ENCODE measurements around the gene KHDRBS2.

GRCh38 chr6:61894536-61894935 lies 391.5 kb downstream of the KHDRBS2 start:
- TF ChIP-seq GATA2 (IDR thresholded peaks at IDR 0.05; ENCODE audit: low read depth, low read length), result no peak
- no peak for TF ChIP-seq GATA3 (IDR thresholded peaks at IDR 0.05; ENCODE audit: low read depth, low read length)
